H4 (cell line): Measurements from ENCODE around the gene PLCB4. TPM values are rescaled to one million over a fixed set of nuclear protein-coding genes. Genes with fewer than 3 reads are reported as not detected.

Experiments used
- DNase-seq: peaks from one replicate; pipeline ENCODE4 v3.0.0-alpha.2; 2015; ENCODE audit warnings: low spot score
- total RNA-seq: library from RNA; depleted of rRNA; stranded (reverse); fragments of >200 nt; shearing (Covaris generic); gene quantifications from 2 replicates; pipeline ENCODE4 v1.2.3, GENCODE V29; 2014

The PLCB4 gene
- total RNA-seq, 1 experiment from 2014 or later: 5.9 TPM

DNA sequence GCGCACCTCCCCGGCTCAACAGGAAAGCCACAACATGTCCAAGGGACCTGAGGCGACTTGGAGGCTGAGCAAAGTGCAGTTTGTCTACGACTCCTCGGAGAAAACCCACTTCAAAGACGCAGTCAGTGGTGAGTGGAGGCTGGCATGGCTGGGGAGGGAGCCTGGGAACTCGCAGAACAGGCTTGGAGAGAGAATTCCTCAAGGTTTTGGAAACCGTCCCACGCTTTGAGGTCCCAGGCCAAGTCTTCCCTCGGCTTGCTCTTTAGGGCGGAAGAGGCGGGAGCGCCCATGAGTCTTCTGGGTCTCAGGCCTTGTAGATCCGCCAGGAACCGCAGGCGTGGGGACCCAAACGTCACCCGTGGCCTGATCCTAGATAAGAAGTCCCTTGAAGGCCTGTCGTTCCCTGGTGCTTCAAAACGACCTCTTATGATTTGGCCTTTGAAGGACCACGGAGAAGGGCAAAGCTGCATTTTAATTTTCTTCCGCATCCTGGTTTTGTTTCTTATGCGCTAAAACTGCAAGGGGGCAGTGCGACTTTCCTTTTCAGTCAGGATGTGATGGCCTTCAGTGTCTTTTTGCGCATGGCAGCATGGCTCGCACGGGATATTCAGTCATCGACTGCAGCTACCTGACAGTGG, 447.5 kb downstream of the PLCB4 start:
- DNase-seq: no peak

DNA sequence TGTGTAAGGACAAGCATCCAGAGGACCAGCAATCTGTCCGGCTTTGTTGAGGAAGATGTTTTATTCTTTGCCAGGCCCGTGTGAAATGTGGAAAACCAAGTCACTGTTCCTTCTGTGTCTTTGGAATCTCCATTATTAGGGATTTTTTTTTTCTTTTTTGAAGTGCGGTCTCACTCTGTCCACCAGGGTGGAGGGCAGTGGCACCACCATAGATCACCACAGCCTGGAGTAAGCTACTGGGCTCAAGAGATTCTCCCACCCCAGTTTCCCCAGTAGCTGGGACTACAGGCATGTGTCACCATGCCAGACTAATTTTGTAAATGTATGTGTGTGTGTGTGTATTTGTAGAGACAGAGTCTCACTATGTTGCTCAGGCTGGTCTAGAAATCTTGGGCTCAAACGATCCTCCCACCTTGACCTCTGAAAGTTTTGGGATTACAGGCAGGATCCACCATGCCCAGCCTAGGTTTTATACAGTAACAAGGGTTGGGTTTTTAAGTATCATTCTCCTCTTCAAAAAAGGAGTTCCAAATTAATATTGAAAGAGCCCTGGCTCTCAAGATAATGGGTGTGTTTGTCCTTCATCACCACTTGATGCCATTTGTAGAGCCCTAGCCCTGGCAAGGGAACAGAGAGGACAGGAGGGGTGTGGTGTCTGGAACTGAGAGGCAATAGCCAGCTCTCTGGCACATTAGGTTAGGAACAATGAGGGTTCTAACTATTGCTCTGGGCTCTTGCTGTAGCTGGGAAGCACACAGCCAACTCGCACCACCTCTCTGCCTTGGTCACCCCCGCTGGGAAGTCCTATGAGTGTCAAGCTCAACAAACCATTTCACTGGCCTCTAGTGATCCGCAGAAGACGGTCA, 448.6 kb downstream of the PLCB4 start:
- DNase-seq: no peak

GRCh38 chr20:9518576-9519175, 449.8 kb downstream of the PLCB4 start:
- DNase-seq: no peak

DNA sequence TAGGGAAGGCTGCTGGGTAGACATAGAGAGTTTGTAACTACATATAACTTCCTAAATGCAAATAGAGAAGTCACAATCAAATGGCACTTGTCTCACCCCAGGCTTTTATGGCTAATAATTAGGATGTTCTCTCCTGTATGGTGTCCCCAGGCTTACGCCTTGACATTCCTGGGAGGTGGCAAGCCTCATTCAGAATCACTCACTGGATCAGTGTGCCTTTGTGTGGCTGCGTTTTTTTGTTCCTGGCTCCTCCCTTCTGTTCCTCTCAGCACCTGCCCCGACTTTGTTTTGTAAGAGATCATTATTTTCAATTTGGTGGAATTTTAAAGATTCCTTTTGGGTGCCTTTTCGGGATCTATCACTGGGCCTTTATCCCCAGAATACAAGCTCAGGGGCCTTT, 451.2 kb downstream of the PLCB4 start:
- DNase-seq: no peak

DNA sequence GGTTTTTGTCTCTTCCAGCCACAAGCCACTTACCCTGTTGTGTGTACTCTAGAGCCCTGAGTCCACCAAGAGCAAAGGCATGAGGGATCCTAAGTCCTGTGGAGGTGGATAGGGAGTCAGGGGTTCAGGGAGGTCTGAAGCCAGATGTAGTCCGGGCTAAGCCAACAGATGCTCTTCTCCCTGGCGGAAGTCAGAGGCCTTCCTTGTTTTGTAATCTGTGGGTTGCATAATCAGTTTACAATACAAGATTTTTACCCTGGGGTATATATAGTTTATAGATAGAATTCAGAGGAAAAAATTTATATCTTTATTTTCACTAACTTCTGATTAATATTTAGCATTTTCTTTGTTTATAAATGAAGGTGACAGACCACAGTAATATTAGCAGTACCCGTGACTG, 454.7 kb downstream of the PLCB4 start:
- DNase-seq: no peak
